OCI-LY7 (cell line): ENCODE results near the gene COL4A5.

Experiments used
- CTCF ChIP-seq: fragments of 200-600 bp; sonication (generic); conservative IDR thresholded peaks from 2 replicates; pipeline ENCODE4 v1.5.1; 2014; ENCODE audit warnings: mild to moderate bottlenecking, antibody characterized with exemption, low read length, moderate library complexity, mixed read lengths
- EZH2phosphoT487 ChIP-seq: fragments of 200-600 bp; sonication (generic); IDR thresholded peaks from 2 replicates; pipeline ENCODE4 v1.6.1; 2018; ENCODE audit warnings: low read depth, borderline replicate concordance, mild to moderate bottlenecking, mixed run types, antibody characterized with exemption, low read length, moderate library complexity, mixed read lengths

- TF ChIP-seq CTCF = no peak
- TF ChIP-seq EZH2phosphoT487 = no peak
These were observed 2.1 kb upstream of the COL4A5 start for GRCh38 chrX:108437349-108438109.
